ENCODE measurements around the gene PPP4R3A. TPM values are rescaled to one million over a fixed set of nuclear protein-coding genes. Genes with fewer than 3 reads are reported as not detected.
A peak's percentile ranks its signal among the peaks of the same experiment; 100 is the strongest.

PPP4R3A gene
- total RNA-seq, 1 experiment from 2014 or later: 124 TPM

- no peak for TF ChIP-seq EMX1 (CRISPR knock-in tag; IDR thresholded peaks at IDR 0.05)
These were observed 16.9 kb downstream of the PPP4R3A start (continued) for GRCh38 chr14:91493169-91493568.

DNA sequence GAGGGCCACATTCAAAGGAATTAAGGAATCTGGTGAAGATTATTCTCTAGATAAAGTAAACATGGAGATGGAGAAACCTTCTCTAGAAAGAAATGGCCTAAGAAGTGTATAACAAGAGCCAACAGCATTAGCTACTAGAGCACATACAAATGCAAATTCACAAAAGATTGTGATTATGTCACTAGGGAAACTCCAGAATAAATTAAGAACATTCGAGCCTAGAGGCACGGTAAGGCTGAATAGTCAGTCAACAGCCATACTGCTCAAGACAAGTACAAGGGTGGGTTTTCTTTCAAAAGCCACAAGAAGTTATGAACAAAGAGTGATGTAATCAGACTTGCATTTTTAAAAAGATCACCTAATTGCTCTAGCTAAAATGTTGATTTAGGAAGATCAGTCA is 25.4 kb downstream of the PPP4R3A start:
- H3K9me3 Mint-ChIP-seq: no peaks in the 10 kb centered on the region
- no peak overlapping the region for H3K4me3 Mint-ChIP-seq
- no peak for DNase-seq (ENCODE audit: low spot score)
- ChIA-PET CTCF (no interaction called here), POLR2A (no interaction called here)
- ATAC-seq: no peak
- peaks cover 15% of the 10 kb centered on the region for H3K4me1 Mint-ChIP-seq
- no peaks in the 10 kb centered on the region for H3K27me3 Mint-ChIP-seq (ENCODE audit: low read depth)
- TF ChIP-seq ZNF121 (CRISPR knock-in tag; IDR thresholded peaks at IDR 0.05) (no peak), ZNF281 (CRISPR knock-in tag; IDR thresholded peaks at IDR 0.05) (no peak), JAZF1 (CRISPR knock-in tag; IDR thresholded peaks at IDR 0.05) (no peak), CBFB (CRISPR knock-in tag; IDR thresholded peaks at IDR 0.05; ENCODE audit: low read depth) (no peak), GABPB1 (CRISPR knock-in tag; IDR thresholded peaks at IDR 0.05) (no peak), ZNF396 (CRISPR knock-in tag; IDR thresholded peaks at IDR 0.05; ENCODE audit: borderline replicate concordance) (no peak)
- TF ChIP-seq, protein P1, sequence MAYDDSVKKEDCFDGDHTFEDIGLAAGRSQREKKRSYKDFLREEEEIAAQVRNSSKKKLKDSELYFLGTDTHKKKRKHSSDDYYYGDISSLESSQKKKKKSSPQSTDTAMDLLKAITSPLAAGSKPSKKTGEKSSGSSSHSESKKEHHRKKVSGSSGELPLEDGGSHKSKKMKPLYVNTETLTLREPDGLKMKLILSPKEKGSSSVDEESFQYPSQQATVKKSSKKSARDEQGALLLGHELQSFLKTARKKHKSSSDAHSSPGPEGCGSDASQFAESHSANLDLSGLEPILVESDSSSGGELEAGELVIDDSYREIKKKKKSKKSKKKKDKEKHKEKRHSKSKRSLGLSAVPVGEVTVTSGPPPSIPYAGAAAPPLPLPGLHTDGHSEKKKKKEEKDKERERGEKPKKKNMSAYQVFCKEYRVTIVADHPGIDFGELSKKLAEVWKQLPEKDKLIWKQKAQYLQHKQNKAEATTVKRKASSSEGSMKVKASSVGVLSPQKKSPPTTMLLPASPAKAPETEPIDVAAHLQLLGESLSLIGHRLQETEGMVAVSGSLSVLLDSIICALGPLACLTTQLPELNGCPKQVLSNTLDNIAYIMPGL (CRISPR knock-in tag; IDR thresholded peaks at IDR 0.05): no peak
- TF ChIP-seq, protein P2, sequence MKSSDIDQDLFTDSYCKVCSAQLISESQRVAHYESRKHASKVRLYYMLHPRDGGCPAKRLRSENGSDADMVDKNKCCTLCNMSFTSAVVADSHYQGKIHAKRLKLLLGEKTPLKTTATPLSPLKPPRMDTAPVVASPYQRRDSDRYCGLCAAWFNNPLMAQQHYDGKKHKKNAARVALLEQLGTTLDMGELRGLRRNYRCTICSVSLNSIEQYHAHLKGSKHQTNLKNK (CRISPR knock-in tag; IDR thresholded peaks at IDR 0.05): no peak
- H3K27ac Mint-ChIP-seq: peak overlapping the region; percentile 25
- H3K36me3 Mint-ChIP-seq: peaks cover 71% of the 10 kb centered on the region

- no peak for TF ChIP-seq ZNF121 (CRISPR knock-in tag; IDR thresholded peaks at IDR 0.05)
- no peak for DNase-seq (ENCODE audit: low spot score)
- peaks cover 68% of the 10 kb centered on the region for H3K36me3 Mint-ChIP-seq
- no peaks in the 10 kb centered on the region for H3K9me3 Mint-ChIP-seq
- no peaks in the 10 kb centered on the region for H3K27me3 Mint-ChIP-seq (ENCODE audit: low read depth)
- no peak overlapping the region for H3K4me3 Mint-ChIP-seq
- no peak overlapping the region for H3K27ac Mint-ChIP-seq
- CTCF ChIA-PET: interaction anchor here (0.5 kb wide), 1 partner anchor 30 kb away, joined by 3 read pairs; no protein-coding TSS in a partner anchor
- POLR2A ChIA-PET: no interaction called here
- ATAC-seq: no peak
- H3K4me1 Mint-ChIP-seq: peaks cover 15% of the 10 kb centered on the region
These were observed 25.9 kb downstream of the PPP4R3A start for GRCh38 chr14:91484186-91484585.

DNA sequence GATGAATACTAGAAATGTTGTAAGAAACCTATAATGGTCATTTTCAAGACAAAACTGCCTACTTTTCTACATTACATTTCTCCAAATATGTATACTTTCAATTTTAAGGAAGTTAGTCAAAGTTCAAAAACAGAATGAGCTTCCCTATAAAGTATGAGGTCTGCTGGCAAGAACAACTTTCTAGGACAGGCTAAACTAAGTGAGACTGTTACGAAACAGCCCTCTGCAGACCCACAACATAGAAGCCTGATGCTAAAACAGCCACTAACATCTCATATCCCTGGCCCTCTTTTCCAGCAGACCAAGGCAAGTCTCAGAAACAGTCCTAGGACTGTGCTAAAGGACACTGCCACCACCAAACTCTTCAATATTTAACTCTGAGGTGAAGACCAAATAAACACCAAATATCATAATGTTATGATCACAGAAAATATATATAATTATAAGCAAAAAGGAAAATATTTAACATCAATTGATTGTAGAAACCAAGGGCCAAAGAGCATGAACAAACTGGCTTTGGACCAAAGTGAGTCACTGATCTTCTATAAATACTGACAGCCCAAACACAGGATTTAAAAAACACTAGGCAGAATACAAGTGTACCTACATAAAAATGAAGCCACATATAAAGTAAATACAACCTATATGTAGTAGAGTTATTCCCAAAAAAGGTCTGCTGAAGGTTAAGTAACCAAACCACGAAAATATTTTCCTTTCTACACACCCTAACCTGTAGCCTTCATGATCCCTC is 27.7 kb downstream of the PPP4R3A start:
- no peaks in the 10 kb centered on the region for H3K9me3 Mint-ChIP-seq
- ChIA-PET POLR2A (interaction anchor here (0.6 kb wide), 1 partner anchor 426 kb away, joined by 3 read pairs; no protein-coding TSS in a partner anchor), CTCF (no interaction called here)
- H3K4me1 Mint-ChIP-seq: peaks cover 15% of the 10 kb centered on the region
- no peaks in the 10 kb centered on the region for H3K27me3 Mint-ChIP-seq (ENCODE audit: low read depth)
- ATAC-seq: no peak
- no peak overlapping the region for H3K27ac Mint-ChIP-seq
- no peak overlapping the region for H3K4me3 Mint-ChIP-seq
- DNase-seq (ENCODE audit: low spot score): no peak
- peaks cover 77% of the 10 kb centered on the region for H3K36me3 Mint-ChIP-seq
- TF ChIP-seq TEAD4 (CRISPR knock-in tag; IDR thresholded peaks at IDR 0.05) (no peak), ZNF281 (CRISPR knock-in tag; IDR thresholded peaks at IDR 0.05) (no peak), ZNF317 (CRISPR knock-in tag; IDR thresholded peaks at IDR 0.05; ENCODE audit: borderline replicate concordance, low read depth) (no peak), MLX (CRISPR knock-in tag; IDR thresholded peaks at IDR 0.05) (no peak), ZNF263 (CRISPR knock-in tag; IDR thresholded peaks at IDR 0.05; ENCODE audit: low read depth) (no peak), ATF1 (CRISPR knock-in tag; IDR thresholded peaks at IDR 0.05) (no peak), CREB1 (CRISPR knock-in tag; IDR thresholded peaks at IDR 0.05) (no peak), SMAD3 (CRISPR knock-in tag; IDR thresholded peaks at IDR 0.05; ENCODE audit: borderline replicate concordance) (no peak), NR2C2 (CRISPR knock-in tag; IDR thresholded peaks at IDR 0.05) (no peak), ZNF396 (CRISPR knock-in tag; IDR thresholded peaks at IDR 0.05; ENCODE audit: borderline replicate concordance) (no peak), FOXJ3 (CRISPR knock-in tag; IDR thresholded peaks at IDR 0.05; ENCODE audit: borderline replicate concordance) (no peak), IRF1 (CRISPR knock-in tag; IDR thresholded peaks at IDR 0.05) (no peak)
- TF ChIP-seq, protein P2 (CRISPR knock-in tag; IDR thresholded peaks at IDR 0.05): no peak
